ENCODE measurements around the gene YWHAQ. TPM values are rescaled to one million over a fixed set of nuclear protein-coding genes. Genes with fewer than 3 reads are reported as not detected.

The YWHAQ gene
- polyA plus RNA-seq, 3 donors: 382 to 483 (median 439) TPM

DNA sequence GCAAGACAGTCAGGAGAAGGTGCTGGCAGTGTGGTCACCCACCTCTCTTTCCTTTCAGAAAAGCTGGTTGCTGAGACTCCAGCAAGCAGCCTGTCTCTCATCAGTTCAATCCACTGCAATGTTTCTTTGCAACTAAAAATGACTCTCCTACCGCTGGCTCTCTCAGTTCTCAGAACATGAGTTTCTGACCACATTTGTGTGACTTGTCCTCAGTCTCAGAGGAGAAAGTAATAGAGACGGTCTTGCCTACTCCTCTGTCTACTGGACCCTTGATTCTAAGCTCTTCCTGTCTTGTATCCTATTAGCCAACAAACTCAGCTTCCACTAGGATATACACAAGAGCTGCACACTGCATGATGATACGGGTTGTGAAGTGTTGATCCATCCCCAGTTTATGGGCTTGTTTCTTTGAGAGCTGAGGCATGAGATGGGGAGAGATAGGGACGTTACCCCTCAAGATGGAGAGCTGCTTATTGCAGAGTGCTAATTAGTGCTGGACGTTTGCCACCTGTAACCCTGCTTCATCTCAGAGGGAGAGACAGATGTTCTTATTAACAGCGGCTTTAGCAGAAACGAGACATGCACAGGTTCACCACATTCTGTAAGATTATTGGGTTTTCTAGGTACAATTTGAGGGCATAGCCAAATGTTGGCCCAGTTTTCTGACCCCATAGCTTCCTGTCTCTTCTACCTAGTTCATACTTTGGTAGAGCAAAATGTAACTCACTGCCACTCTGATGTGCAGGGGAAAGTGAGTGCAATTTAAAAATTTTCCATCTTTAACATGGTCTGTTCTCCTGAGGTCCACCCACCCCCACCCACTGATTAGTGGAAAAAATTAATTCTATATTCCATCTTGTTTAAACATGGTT, 32.4 kb upstream of the YWHAQ start:
- DNase-seq (ENCODE audit: extremely low read depth in 1 of 11, low read depth in 9 of 11, low spot score in 4 of 11): no peak

DNA sequence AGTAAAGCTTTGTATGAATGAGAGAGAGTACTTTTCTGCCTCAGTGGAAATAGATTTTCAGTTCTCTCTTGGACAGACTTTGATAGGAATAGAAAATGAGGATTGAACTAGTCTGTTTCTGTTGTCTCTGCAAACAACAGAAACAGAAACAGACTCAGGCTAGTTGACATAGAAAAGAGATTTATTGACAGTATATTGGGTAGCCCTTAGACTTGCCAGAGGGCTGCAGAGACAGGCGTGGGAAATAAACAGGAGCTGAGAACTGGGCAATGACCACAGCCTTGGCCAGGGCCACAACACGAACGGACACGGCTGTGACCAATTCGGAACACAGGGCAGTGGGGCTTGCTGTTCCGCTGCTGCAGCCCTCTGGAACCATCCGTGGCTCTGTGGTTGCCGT, 30.5 kb upstream of the YWHAQ start:
- DNase-seq (ENCODE audit: extremely low read depth in 1 of 11, low read depth in 9 of 11, low spot score in 4 of 11): no peak

DNA sequence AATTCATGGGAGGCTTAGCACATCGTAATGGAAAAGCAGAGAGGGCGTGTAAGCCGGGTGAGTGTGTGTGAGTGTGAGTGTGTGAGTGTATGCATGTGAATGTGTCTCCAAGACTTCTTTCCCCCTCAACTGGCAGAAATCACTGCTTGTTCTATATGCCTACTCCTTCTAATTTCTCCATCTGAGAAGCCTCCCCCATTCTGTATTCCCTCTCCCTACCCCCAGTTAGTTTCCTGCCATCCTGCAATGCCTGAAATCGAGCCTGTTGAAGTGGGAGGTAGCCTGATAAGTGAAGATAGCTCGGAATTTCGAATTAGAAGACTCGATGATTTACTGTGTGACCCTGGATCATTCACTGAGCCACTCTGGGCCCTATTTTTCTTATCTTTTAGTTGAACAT, 30.0 kb upstream of the YWHAQ start:
- DNase-seq (ENCODE audit: extremely low read depth in 1 of 11, low read depth in 9 of 11, low spot score in 4 of 11): no peak

DNA sequence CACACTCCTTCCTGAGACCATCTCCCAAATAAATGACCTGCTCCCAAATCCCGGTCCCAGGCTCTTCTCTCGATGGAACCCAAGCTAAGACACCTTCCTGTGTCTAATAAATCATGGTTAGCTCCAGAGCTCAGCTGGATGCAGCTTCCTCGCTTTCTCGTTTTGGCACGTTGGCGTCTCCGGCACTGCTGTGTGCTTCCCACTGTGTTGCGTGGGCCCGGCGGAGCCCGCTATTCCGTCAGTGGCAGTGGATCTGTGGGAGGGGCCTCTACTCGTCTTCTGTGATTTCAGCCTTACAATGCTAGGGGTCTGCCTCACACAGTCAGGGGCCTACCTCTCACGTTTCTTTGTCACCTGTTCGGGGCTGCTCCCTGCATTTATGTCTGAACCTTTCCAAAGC, 29.4 kb upstream of the YWHAQ start:
- no peak for DNase-seq (ENCODE audit: extremely low read depth in 1 of 11, low read depth in 9 of 11, low spot score in 4 of 11)

DNA sequence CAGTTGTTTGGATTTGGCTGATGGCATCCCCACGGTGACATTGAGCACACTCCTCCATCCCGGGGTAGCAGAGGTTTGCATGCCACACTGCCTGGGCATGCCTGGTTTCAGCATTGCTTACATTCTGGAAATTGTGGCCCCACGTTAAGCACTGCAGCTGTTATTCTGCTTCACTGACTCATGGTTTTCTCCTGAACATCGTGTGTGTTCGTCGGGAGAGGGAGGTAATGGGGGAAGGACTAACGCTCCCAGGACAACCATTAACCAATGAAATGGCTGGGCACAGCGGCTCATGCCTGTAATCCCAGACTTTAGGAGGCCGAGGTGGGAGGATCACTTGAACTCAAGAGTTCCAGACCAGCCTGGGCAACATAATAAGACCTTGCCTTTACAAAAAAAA, 28.2 kb upstream of the YWHAQ start:
- no peak for DNase-seq (ENCODE audit: extremely low read depth in 1 of 11, low read depth in 9 of 11, low spot score in 4 of 11)

DNA sequence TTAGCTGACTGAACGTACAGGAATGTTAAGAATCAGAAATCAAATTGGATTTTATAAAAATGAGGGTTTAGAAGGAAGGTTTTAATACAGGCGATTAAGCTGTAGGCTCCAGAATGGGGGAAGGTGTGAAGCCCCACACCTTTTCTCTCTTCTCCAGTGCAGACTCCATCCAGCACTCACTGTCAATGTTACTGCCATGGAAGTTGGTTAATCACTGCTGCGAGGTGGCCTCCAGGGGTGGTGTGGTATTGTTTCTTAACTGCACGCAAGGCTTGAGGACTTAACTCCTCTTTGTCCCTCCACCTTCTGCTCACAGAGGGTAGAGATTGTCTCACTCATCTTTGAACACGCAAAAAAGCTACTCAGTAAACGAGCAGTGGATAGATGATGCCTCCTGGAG, 26.9 kb upstream of the YWHAQ start:
- DNase-seq (ENCODE audit: extremely low read depth in 1 of 11, low read depth in 9 of 11, low spot score in 4 of 11): no peak

DNA sequence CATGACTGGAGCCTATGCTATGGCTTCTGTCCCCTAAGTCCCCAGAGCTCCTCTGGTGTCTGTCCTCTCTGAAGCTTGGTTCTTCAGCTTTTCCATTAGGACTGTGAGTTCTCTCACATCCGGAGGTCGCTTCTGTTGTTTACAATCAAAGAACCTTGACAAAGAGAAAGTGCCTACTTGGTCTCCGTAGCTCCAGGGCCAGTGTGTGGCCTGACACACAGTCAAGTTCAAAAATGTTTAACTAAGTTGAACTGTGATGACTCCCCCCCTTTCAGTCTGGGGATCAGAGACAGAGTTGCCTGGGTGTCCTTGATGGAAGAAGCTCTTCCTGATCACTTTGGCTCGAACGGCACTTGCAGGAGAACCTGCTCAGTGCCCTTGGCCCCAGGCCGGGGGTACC, 26.3 kb upstream of the YWHAQ start:
- DNase-seq (ENCODE audit: extremely low read depth in 1 of 11, low read depth in 9 of 11, low spot score in 4 of 11): no peak

DNA sequence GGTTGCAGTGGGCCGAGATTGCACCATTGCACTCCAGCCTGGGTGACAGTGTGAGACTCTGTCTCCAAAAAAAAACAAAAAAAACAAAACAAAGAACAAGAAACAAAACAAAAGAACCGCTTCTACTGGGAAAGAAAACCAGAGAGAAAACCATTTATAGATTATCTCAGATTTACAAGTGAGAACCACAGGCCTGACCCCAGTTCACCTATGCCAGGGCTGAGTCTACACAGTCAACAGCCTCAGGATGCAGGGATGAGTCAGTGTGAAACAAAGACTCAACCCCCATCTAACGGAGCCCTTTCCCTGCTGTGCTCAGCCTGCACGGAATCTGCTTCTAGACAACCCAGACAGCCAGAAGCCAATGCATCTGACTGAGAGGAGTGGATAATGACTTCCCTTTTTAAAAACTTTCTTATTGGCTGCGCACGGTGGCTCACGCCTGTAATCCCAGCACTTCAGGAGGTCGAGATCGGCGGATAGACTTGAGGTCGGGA, 25.5 kb upstream of the YWHAQ start:
- no peak for DNase-seq (ENCODE audit: extremely low read depth in 1 of 11, low read depth in 9 of 11, low spot score in 4 of 11)

DNA sequence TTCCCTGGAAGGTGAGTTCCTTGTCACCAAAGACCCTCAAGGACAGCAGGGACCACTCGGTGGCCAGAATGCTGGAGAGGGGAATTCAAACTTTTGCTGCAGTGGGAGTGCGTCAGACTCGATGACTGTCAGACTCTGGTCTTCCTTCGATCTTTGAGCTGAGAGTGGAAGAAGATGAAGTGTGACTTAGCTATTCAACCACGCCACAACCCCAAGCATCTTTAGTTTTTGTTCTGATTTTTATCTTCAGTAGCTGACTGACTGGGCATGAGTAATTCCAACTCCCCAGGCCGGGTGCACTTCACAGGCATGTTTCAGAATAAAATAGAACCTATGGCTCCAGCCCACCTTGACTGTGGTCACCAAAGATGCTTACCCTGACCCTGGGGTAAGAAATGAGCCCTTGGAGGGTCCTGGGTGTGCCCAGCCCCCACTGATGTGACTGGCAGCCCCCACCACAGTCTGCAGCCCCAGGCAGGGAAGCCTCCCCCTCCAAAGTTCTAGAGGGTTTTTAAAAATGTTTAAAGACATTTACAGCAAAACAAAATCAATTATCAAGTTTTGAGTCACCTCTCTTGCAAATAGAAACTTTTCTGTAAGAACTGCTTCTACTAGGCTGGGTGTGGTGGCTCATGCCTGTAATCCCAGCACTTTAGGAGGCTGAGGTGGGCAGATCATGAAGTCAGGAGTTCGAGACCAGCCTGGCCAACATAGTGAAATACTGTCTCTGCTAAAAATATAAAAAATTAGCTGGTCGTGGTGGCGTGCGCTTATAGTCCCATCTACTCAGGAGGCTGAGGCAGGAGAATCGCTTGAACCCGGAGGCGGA, 24.9 kb upstream of the YWHAQ start:
- DNase-seq (ENCODE audit: extremely low read depth in 1 of 11, low read depth in 9 of 11, low spot score in 4 of 11): no peak

DNA sequence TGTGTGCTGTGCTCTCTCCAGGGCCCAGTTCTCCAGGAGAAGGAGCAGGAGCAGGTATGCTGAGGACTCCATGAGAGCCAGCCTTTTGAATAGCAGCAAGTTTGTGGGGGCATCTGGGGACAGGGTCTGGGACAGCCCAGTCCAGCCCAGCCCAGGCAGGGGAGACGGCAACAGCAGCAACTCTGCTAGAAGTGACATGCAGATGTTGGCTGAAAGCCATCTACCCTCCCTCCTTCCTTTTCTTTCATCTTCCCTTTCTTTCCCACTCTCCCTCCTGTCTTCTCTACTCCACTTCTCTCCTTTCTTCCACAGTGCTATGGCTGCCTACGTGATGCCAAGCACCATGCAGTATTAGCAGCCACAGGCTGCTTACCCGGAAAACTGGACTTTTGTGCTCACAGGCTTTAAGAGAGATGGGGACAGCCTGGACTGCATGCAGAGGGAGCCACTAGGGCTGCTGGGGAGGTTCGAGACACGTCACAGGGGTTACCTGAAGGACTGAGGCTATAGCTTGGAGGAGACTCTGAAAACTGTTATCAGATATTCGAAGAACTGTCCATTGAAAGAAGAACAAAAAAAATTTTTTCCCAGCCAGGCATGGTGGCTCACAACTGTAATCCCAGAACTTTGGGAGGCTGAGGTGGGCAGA, 23.8 kb upstream of the YWHAQ start:
- DNase-seq (ENCODE audit: extremely low read depth in 1 of 11, low read depth in 9 of 11, low spot score in 4 of 11): no peak

DNA sequence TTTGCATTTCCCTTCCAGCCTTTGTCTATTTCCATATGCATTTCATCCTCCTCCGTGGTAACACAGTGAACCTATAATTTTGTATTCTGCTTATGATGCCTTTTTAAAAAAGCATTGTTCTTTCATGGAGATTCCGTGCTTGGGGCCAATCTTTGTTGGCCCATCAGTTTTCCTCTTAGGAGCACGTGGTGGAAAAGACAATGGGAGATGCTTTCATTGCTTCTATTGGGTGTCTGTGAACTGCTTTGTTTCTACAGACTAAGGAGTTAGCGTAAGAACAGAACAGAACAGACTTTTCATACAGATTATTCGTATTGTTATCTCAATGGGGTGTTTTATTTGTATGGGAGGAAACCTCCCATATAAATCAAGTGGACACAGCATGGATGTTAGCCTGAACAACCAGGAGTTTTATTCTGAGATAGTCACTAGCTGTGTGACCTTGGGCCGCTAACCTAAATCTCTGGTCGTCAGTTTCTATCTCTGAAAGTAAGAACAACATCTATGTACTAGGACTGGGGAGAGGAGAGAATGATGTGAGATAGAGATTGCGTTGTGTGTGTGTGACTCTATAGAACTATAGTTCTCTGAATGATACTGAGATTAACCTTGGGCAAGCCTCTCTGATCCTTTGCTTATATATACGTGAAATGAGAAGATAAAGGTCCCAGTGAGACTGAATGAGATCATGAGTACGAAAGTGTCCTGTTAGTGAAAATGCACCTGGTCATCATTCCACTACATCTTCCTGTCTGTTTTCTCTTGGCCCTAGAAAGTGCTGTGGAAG, 22.9 kb upstream of the YWHAQ start:
- DNase-seq (ENCODE audit: extremely low read depth in 1 of 11, low read depth in 9 of 11, low spot score in 4 of 11): no peak

DNA sequence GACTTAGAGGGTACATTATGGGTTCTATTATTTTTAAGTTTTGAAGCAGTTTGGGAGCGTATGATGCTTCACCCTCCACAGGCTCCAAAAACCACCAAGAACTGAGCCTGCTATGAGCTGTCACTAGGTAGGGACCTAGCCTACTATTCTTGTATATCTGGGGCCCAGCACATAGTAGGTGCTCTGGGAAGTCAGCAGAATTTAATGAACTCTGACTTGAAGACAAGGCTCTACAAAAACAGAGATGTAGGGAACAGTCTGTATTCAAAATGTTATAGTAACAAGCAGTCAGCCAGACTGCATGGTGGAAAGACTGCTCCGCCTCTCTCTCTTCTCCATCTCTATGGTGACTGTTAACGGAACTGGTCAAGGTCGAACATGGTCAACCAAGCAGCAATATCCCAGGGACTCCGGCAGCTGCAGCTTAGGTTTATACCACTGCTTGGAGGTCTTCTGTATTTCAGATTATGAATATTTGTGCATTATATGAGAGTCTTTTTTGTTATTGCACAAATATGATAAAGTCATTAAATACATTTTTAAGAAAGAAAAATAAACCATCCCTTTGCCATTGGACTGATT, 22.2 kb upstream of the YWHAQ start:
- no peak for DNase-seq (ENCODE audit: extremely low read depth in 1 of 11, low read depth in 9 of 11, low spot score in 4 of 11)

DNA sequence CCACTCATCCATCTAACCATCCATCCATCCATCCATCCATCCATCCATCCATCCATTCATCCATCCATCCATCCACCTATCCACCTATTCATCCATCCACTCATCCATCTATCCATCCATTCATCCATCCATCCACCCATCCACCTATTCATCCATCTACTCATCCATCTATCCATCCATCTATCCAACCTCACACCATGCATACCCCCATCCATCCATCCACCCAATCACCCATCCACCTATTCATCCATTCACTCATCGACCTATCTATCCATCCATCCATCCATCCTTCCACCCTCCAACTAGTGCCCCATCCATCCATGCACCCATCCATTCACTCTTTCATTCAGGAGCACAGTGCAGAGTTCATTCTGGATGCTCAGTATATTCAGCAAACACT, 21.5 kb upstream of the YWHAQ start:
- DNase-seq (ENCODE audit: extremely low read depth in 1 of 11, low read depth in 9 of 11, low spot score in 4 of 11): no peak

DNA sequence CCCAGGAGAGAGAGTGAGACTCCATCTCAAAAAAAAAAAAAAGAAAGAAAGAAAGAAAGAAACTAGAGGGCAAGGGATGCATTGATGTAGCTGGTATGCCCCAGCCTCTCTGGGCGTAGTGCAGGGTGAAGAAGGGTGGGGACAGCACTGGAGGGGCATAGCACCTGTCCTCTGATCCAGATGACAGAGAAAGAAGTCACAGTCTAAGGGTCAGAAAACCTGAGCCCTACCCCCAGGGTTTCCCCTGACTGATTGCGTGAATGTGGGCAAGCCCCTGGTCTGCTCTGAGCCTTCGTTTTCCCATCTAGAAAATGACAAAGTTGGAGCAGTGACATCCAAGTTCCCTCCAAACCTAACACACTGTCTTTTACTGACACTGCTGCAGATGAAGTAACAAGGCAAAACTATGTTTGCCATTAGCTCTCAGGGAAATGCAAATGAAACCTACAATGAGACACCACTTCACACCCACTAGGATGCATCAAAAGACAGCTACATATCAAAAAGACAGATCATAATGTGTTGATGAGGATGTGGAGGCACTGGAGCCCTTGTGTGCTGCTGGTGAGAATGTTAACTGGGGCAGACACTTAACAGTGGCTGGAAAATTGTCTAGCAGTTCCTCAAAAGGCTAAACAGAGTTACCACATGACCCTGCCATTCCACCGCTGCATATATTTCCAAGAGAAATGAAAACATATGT, 19.5 kb upstream of the YWHAQ start:
- DNase-seq (ENCODE audit: extremely low read depth in 1 of 11, low read depth in 9 of 11, low spot score in 4 of 11): no peak

DNA sequence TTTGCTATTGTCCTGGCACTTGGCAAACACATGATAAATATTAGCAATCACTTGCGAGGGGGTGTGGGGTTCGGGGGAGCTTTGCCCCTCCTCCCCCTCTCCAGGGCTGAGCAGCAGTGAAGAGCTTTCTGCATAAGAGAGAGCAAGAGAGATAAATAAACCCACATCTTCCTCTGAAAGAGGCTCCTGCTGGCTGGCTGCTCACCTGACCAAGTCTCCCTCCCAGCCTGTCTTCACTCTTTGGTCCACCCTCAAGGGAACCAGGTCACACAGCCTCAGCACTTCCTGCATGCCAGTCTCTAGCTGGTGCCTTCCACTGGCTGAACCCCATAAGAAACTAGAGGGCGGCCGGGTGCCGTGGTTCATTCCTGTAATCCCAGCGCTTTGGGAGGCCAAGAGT, 18.5 kb upstream of the YWHAQ start:
- DNase-seq (ENCODE audit: extremely low read depth in 1 of 11, low read depth in 9 of 11, low spot score in 4 of 11): no peak

DNA sequence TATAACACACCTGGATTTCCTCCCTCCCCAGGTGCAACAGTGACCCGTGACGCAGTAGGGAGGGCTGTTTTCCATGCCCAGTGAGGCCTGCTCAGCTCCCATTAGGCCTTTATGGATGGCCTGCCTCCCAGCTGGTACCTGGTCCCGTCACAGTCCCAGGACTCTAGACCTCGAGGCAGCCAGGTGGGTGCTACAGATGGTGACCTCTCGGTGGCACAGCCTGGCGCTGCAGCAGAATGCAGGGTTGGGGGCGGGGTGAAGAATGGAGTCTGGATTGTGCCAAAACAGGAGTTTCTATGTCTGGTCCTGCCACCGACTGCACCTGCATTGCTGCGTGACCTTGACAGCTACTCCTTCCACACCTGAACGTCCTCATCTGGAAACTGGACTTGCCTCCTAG, 18.0 kb upstream of the YWHAQ start:
- DNase-seq (ENCODE audit: extremely low read depth in 1 of 11, low read depth in 9 of 11, low spot score in 4 of 11): no peak

DNA sequence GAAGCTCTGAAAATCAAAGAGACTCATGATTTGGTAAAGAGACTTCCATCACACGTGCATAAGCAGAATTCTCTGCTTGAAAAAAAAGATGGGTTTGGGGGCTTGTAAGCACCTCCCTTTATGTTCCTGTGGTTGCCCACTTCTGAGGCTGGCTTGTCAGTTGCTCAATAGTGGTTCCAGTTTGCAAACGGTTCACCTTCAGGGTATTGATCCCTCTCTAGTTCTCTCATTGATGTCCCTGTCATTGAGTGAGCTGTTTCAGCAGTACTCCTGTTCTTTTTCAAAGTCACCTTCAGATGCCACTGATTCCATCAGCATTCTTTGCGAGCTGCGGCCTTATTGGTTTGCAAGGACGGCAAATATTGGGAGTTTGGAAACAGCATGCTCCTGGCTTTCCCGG, 17.1 kb upstream of the YWHAQ start:
- no peak for DNase-seq (ENCODE audit: extremely low read depth in 1 of 11, low read depth in 9 of 11, low spot score in 4 of 11)
